Muscle layer of duodenum (tissue), 2 donors: Measurements from ENCODE around the gene ODF2.

Experiments used
- H3K27ac ChIP-seq: one replicate; pipeline ENCODE4 v1.7.0; 2013; ENCODE audit warnings: mild to moderate bottlenecking, low read length
- H3K27me3 ChIP-seq: one replicate; pipeline ENCODE4 v1.7.0; 2013; ENCODE audit warnings: low read depth, mild to moderate bottlenecking, control low read depth, low read length
- H3K36me3 ChIP-seq, 2 donors: one replicate each; pipeline ENCODE4 v1.7.0; 2013; ENCODE audit warnings: low read length in 2 of 2, control low read depth in 1 of 2, mild to moderate bottlenecking in 1 of 2; ENCODE audit not compliant: insufficient read depth in 2 of 2, control insufficient read depth in 1 of 2
- H3K4me1 ChIP-seq, 2 donors: one replicate each; pipeline ENCODE4 v1.7.0; 2013; ENCODE audit warnings: low read length in 2 of 2, mild to moderate bottlenecking in 2 of 2, control low read depth in 1 of 2, moderate library complexity in 1 of 2; ENCODE audit not compliant: insufficient read depth in 2 of 2, control insufficient read depth in 1 of 2
- H3K4me3 ChIP-seq, 2 donors: one replicate each; pipeline ENCODE4 v1.7.0; 2013; ENCODE audit warnings: low read length in 2 of 2, low read depth in 1 of 2, mild to moderate bottlenecking in 1 of 2
- H3K9me3 ChIP-seq, 2 donors: one replicate each; pipeline ENCODE4 v1.7.0; 2013; ENCODE audit warnings: low read length in 2 of 2, control low read depth in 1 of 2, mild to moderate bottlenecking in 1 of 2; ENCODE audit not compliant: control insufficient read depth in 1 of 2
- donor health status: healthy.

Gene ODF2

DNA sequence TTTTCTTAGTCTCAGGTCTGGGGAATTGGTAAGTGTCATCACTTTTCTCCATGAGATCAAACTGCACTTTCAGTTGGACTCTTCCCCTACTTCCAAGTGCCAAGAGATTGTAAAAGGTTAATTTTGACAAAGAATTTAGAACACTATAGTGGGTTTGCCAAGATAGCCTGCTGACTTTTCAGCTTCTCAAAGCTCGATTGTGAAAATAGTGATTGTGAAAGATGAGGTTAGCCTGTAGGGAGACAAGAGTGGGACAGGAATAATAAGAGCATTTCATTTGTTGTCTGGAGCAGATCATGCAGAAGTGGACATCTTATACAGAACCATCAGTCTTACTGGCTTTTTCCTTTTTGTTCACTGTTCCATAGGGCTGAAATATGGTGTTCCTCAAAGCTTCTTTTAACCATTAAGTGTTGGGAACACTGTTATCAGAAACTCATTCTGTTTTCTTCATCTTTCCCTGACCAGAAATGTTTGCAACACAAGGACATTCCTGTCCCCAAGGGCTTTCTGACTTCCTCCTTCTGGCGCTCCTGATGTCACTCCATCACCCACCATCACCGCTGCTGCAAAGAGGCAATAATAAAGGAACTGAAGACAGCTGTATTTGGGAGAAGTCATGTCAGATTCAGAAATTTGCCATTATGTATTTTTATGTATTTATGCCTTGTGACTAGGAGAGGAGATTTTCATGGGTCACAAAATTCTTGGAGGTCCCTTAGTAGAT is 85.0 kb downstream of the ODF2 start:
- Histone ChIP-seq H3K27me3 (no peaks in the 10 kb centered on the region), H3K4me3 (no peak overlapping the region), H3K27ac (no peak overlapping the region), H3K9me3 (no peaks in the 10 kb centered on the region), H3K4me1 (no peaks in the 10 kb centered on the region), H3K36me3 (peaks cover 46 to 68% of the 10 kb centered on the region in 2 donors)

DNA sequence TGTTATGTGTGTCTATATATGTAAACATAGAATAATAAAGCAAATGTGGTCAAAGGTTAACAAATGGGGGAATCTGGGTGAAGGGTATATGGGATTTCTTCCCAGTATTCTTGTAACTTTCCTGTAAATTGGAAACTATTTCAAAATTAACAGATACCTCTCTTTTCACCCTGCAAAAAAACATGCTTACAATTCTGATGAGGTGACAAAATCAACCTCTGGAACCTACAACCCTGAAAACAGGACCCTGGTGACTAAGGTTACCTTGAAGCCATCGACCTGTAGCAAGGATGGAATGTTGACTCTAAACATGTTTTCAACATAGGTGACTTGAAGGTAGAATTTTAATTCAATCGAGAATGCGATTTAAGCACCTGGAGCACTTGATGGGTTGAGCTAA is 90.7 kb downstream of the ODF2 start:
- Histone ChIP-seq H3K27ac (no peak overlapping the region), H3K36me3 (peaks cover 3 to 14% of the 10 kb centered on the region in 2 donors), H3K4me1 (peaks cover 9 to 30% of the 10 kb centered on the region in 2 donors), H3K4me3 (no peak overlapping the region), H3K27me3 (no peaks in the 10 kb centered on the region), H3K9me3 (no peaks in the 10 kb centered on the region)

DNA sequence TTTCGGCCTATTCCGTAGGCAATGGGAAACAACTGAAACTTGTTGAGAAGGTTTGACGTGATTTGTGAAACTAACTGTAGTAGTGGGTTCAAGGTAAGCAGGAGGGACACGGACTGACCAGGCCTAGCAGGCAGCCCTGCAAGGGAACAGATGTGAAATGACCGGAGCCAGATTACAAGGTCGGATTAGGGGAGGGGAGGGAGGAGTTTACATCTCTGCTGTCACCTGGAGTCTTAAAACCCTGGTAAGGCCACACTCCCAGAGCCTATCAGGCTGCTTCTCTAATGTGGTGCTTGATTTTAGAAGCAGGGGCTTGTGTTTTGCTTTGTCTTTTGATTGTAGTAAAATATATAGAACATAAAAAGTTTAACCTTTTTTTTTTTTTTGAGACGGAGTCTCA is 93.1 kb downstream of the ODF2 start:
- H3K36me3 ChIP-seq = peaks cover 0 to 6% of the 10 kb centered on the region in 2 donors
- no peaks in the 10 kb centered on the region for H3K27me3 ChIP-seq
- H3K4me3 ChIP-seq = no peak overlapping the region
- H3K4me1 ChIP-seq = peaks cover 16 to 35% of the 10 kb centered on the region in 2 donors
- no peaks in the 10 kb centered on the region for H3K9me3 ChIP-seq
- H3K27ac ChIP-seq = peak overlapping the region; percentile 14

DNA sequence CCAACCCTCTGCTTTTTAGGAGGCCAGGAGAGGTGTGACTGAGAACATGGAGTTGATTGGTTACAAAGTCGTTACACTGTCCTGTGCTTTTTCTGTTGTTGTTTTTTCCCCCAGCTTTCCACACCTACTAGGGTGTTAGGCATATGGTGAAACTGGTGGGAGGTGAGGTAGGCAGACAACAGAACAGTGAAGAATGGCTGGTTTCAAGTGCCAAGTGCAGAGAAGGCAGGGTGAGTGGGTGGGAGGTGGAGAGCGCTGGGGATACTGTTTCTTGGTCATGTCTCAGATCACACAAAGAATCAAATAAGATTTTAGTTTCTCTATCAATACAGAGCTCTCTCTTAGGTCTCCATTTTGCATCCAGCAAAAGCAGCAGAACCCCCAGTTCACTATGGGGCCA is 94.4 kb downstream of the ODF2 start:
- Histone ChIP-seq H3K4me1 (peaks cover 23 to 48% of the 10 kb centered on the region in 2 donors), H3K27me3 (no peaks in the 10 kb centered on the region), H3K36me3 (peaks cover 0 to 6% of the 10 kb centered on the region in 2 donors), H3K9me3 (no peaks in the 10 kb centered on the region), H3K27ac (peak overlapping the region; percentile 80), H3K4me3 (peak overlapping the region in 1 of 2 donors; percentile 95)
